Jurkat, Clone E6-1 (cell line): ENCODE data around the gene ZBTB16.

ENCODE experiments used
- DNase-seq: peaks from one replicate; pipeline ENCODE4 v3.0.0-alpha.2; 2011; ENCODE audit warnings: low read depth, low spot score
- H3K4me3 ChIP-seq: 2 replicates; pipeline ENCODE4 v1.5.1; 2011; ENCODE audit warnings: mild to moderate bottlenecking, low read length, control low read depth, moderate library complexity

Gene ZBTB16

GRCh38 chr11:114190630-114191029 lies 131.1 kb downstream of the ZBTB16 start:
- H3K4me3 ChIP-seq: no peak overlapping the region
- no peak for DNase-seq

GRCh38 chr11:114191893-114192292 lies 132.4 kb downstream of the ZBTB16 start:
- H3K4me3 ChIP-seq: no peak overlapping the region
- no peak for DNase-seq

- DNase-seq: no peak
- H3K4me3 ChIP-seq: no peak overlapping the region
These were observed 133.4 kb downstream of the ZBTB16 start for GRCh38 chr11:114192841-114193389.

- H3K4me3 ChIP-seq: no peak overlapping the region
- DNase-seq: no peak
These were observed 134.5 kb downstream of the ZBTB16 start for GRCh38 chr11:114193730-114194679.

- no peak for DNase-seq
- H3K4me3 ChIP-seq: no peak overlapping the region
These were observed 135.2 kb downstream of the ZBTB16 start for GRCh38 chr11:114194702-114195101.

- H3K4me3 ChIP-seq: no peak overlapping the region
- DNase-seq: no peak
These were observed 135.6 kb downstream of the ZBTB16 start for GRCh38 chr11:114195151-114195550.

GRCh38 chr11:114195981-114196731 lies 136.6 kb downstream of the ZBTB16 start:
- DNase-seq: no peak
- no peak overlapping the region for H3K4me3 ChIP-seq

- H3K4me3 ChIP-seq: no peak overlapping the region
- DNase-seq: no peak
These were observed 137.6 kb downstream of the ZBTB16 start for GRCh38 chr11:114196997-114197703.

GRCh38 chr11:114197799-114198500 lies 138.4 kb downstream of the ZBTB16 start:
- no peak overlapping the region for H3K4me3 ChIP-seq
- no peak for DNase-seq

- no peak overlapping the region for H3K4me3 ChIP-seq
- DNase-seq: no peak
These were observed 139.5 kb downstream of the ZBTB16 start for GRCh38 chr11:114199051-114199450.

- no peak overlapping the region for H3K4me3 ChIP-seq
- DNase-seq: no peak
These were observed 141.0 kb downstream of the ZBTB16 start for GRCh38 chr11:114200351-114201133.

GRCh38 chr11:114201219-114201618 lies 141.7 kb downstream of the ZBTB16 start:
- DNase-seq: no peak
- no peak overlapping the region for H3K4me3 ChIP-seq

GRCh38 chr11:114202011-114202609 lies 142.6 kb downstream of the ZBTB16 start:
- DNase-seq: no peak
- no peak overlapping the region for H3K4me3 ChIP-seq

- DNase-seq: no peak
- no peak overlapping the region for H3K4me3 ChIP-seq
These were observed 147.6 kb downstream of the ZBTB16 start for GRCh38 chr11:114207096-114207495.

- DNase-seq: peak; percentile 54
- H3K4me3 ChIP-seq: no peak overlapping the region
These were observed 148.9 kb downstream of the ZBTB16 start for GRCh38 chr11:114208377-114208776.

- no peak overlapping the region for H3K4me3 ChIP-seq
- DNase-seq: no peak
These were observed 149.8 kb downstream of the ZBTB16 start for GRCh38 chr11:114209343-114209742.

- no peak overlapping the region for H3K4me3 ChIP-seq
- no peak for DNase-seq
These were observed 150.4 kb downstream of the ZBTB16 start for GRCh38 chr11:114209904-114210303.
